GM19438 (cell line): Measurements from ENCODE around the gene NUDT16L1.
A peak's percentile ranks its signal among the peaks of the same experiment; 100 is the strongest.
"Not testable (repeated sequence)": the region's sequence is repeated elsewhere in the genome, so short reads cannot be mapped to it uniquely, and the experiment has no call there.

Experiments
- ATAC-seq: cut with Tn5 transposase; IDR thresholded peaks from one replicate; pipeline ENCODE4 v1.9.1; 2021; ENCODE audit warnings: low read depth; ENCODE audit not compliant: unreplicated experiment

The NUDT16L1 gene

DNA sequence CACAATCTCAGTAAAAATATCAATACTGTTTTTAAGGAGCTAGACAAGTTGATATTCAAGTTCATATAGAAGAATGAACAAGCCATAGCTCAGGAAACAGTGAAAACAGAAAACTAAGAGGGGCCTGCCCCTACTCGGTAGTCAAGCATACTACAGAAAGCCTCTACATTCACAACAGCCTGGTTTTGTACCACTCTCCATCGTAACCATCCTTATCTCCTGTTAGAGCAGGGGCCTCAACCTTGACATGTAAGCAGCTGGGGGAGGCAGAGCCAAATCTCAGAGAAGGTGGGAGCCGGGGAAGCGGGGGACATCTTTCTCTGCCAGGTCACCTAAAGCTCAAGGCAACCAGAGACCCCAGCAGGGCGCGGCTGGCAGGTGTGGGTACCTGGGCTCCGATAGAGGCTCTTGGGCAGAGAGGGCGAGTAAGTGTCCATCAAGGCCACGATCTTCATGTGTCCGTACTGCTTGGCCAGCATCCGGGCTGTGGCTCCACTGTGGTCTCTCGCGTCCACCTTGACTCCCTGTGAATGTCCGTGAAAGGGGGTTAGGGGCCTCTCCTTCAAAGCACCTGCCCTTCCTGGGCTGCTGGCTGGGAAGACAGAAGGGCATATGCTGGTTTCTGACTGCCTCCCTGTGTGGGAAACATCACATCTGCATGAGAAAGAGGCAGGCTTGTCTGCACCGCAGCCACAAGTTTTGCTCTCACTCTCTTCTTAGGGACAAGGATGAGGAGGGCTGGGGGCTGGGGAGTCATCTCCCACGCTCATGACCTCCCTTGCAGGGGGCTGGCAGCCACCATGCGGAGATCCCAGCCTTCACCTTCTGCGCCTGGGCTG is 20.5 kb downstream of the NUDT16L1 start:
- ATAC-seq = no peak

GRCh38 chr16:4714996-4715395 is 21.6 kb downstream of the NUDT16L1 start:
- ATAC-seq = no peak

GRCh38 chr16:4718466-4718865 is 25.1 kb downstream of the NUDT16L1 start:
- ATAC-seq = no peak

- ATAC-seq = no peak
Measured at GRCh38 chr16:4723071-4723767, 29.9 kb downstream of the NUDT16L1 start.

- no peak for ATAC-seq
Measured at GRCh38 chr16:4724661-4725270, 31.4 kb downstream of the NUDT16L1 start.

- ATAC-seq = no peak
Measured at GRCh38 chr16:4726616-4727015, 33.3 kb downstream of the NUDT16L1 start.

DNA sequence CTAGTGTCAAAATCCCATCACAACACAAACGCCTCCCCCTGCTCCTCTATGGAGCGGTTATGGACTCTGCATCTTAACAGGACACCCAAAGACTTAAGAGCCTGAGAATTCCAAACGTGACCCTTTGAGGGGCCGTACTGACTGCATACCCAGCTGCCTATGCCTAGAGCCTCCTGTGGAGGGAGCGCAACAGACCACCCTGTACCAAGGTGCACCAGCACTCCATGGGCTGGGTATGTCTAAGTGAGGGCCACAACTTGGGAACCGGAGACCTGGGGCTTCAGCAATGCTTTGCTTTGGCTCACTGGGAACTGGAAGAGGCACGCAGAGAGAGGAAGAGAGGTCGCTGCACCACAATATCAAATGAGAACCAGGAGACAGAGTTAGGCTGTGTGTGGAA is 35.3 kb downstream of the NUDT16L1 start:
- no peak for ATAC-seq

DNA sequence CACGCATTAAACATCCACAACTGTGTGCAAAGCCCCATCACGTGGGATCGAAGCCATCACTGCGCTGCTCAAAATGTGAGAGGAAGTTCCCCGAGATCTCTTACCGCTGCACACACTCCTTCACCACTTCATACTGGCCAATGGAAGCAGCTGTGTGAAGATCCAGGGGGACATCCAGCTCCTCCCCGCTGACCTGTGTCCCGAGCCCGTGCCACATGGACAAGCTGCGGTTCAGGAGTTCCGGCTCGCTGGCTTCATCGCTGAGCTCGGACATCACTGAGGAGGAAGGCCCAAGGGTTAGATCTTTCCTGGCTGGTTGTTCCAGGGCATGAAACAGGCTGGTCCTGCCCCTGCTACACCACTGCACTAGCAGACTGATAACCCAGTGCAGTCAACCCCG is 36.5 kb downstream of the NUDT16L1 start:
- ATAC-seq = no peak

- ATAC-seq = no peak
Measured at GRCh38 chr16:4733211-4733742, 39.9 kb downstream of the NUDT16L1 start.

- ATAC-seq = peak; percentile 6
Measured at GRCh38 chr16:4733747-4734062, 40.3 kb downstream of the NUDT16L1 start.

- peak; percentile 76 for ATAC-seq
Measured at GRCh38 chr16:4734063-4734729, 40.8 kb downstream of the NUDT16L1 start, which contains the start of the genes ANKS3 and DNAAF8. TSS of gene ANKS3 (minus strand) at chr16:4734271. CDS start at chr16:4730149, 4,122 bp downstream. TSS of gene DNAAF8 (plus strand) at chr16:4734537. CDS start at chr16:4736515, 1,978 bp downstream.

DNA sequence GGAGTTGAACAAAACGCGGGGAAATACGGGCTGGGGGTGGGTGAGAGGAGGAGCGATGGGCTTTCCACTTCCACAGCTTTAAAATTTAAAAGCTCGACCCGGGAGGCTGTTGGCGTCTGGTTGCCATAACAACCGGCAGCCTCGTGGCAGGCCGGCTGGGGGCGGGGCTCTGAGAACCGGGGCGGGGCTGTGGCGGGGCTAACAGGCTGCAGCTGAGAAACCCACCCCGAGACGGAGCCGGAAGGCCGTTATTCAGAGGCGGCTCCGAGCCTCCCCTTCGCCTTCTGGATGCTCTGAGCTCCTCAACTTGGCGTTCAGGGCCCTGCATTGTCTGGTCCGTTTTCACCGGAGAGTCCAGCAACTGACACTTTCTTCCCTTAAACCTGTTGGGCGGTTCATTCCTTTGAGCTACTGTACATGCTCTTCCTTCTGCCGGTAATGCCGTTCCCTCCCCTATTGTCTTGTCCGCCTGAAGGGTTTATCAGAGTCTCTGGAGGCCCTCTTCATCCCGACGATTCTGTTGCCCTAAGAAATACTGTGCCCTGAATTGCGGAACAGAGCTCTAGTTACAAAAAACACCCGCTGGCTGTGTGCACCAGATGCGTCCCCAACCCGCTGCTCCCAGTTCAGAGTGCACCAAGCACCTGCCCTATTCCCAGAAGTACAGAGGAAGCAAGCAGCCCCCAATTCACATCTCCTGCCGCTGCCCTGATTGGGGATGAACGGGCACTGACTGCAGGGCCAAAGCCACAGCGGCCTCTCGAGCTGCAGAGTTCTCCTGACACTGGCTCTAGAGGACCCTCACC is 41.6 kb downstream of the NUDT16L1 start:
- ATAC-seq = peak; percentile 75

DNA sequence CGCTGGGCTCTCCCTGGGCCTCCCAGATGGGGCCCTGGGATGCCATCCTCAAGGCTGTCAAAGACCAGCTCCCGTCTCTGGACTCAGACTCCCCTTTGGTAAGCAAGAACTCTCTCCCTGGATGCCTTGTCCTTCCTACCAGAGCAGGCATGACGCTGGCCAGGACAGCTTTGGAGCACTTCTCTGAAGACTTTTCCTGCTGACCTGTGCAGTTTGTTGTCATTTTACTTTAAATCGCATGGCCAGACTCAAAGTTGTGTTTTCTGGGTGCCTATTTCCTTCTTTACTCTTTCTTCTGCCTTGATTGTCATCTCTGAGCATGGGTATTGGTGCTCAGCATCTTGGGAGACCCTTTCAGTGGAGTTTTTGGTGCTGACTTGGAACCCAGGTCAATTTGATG is 43.2 kb downstream of the NUDT16L1 start:
- no peak for ATAC-seq

GRCh38 chr16:4737545-4737944 is 44.2 kb downstream of the NUDT16L1 start:
- ATAC-seq = no peak

- not testable (repeated sequence) for ATAC-seq
Measured at GRCh38 chr16:4738370-4738769, 45.0 kb downstream of the NUDT16L1 start.

- no peak for ATAC-seq
Measured at GRCh38 chr16:4743226-4743878, 50.0 kb downstream of the NUDT16L1 start.

- ATAC-seq = no peak
Measured at GRCh38 chr16:4744555-4745273, 51.4 kb downstream of the NUDT16L1 start.

- ATAC-seq = no peak
Measured at GRCh38 chr16:4745274-4745569, 51.9 kb downstream of the NUDT16L1 start.
